ENCODE results near the gene SLC25A25. TPM values are rescaled to one million over a fixed set of nuclear protein-coding genes. Genes with fewer than 3 reads are reported as not detected.

Gene SLC25A25
- total and polyA plus RNA-seq, 9 of the 15 experiments (the other 6 are each of a cell fraction or from before 2014, with no cell fraction given): 0.07 to 35.9 (median 23.2) TPM

DNA sequence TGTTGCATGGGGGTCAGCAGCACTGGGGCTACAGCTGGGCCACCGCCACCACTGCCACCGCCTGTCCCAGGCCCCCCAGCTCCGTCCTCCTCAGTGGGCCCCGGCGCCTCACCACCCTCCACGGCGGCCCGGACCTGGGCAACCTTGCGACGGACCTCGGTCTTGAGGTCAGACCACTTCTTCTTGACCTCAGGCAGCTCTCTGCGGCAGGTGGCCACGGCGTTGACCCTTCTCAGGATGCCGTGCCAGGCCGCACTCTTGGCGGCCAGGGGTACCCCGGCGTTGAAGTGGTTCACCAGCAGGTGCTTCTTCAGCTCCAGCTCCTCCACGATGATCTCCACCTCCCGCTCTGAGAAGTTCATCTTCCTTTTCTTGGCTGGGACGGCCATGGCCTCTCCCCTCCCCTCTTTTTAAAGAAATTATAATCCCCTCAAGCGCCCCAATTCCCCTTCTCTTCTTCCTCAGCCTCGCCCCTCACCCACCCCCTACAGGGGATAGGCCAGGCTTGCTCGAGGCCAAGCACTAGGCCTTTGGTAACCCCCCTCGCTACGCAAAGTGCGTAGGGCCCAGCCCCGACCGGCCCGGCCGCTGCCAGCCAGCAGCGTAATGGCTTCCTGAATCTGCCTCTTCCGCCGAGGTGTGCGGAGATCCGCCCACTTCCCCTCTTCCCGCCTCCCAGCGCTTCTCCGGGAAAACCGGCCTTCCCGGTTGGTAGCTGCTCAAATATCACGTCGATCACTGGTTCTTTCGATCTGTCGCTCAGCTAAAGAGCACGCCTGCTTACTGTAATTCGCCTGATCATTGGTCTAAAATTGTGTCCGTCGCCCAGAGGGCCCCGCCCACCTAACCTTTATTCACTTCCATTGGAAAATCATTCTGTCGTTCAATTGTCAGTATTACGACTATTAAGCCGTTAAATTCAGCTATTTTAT, 1.1 kb upstream of the SLC25A25 start, which contains the start of gene NAIF1 (continued):
- TF ChIP-seq NFE2L1 (tag; IDR thresholded peaks at IDR 0.05; ENCODE audit: borderline replicate concordance, low read depth): no peak
- no peak for TF ChIP-seq ZFP91 (CRISPR knock-in tag; IDR thresholded peaks at IDR 0.05)
- TF ChIP-seq NONO (IDR thresholded peaks at IDR 0.05; ENCODE audit: low read depth in 2 of 2, low read length in 1 of 2): no peak
- 0 out of 2 replicates have a peak, but pooled peaks have one; percentile 2 for TF ChIP-seq NR2C2 (CRISPR knock-in tag; IDR thresholded peaks at IDR 0.05)
- TF ChIP-seq NR2C2 (tag; IDR thresholded peaks at IDR 0.05): no peak
- TF ChIP-seq, protein P1, sequence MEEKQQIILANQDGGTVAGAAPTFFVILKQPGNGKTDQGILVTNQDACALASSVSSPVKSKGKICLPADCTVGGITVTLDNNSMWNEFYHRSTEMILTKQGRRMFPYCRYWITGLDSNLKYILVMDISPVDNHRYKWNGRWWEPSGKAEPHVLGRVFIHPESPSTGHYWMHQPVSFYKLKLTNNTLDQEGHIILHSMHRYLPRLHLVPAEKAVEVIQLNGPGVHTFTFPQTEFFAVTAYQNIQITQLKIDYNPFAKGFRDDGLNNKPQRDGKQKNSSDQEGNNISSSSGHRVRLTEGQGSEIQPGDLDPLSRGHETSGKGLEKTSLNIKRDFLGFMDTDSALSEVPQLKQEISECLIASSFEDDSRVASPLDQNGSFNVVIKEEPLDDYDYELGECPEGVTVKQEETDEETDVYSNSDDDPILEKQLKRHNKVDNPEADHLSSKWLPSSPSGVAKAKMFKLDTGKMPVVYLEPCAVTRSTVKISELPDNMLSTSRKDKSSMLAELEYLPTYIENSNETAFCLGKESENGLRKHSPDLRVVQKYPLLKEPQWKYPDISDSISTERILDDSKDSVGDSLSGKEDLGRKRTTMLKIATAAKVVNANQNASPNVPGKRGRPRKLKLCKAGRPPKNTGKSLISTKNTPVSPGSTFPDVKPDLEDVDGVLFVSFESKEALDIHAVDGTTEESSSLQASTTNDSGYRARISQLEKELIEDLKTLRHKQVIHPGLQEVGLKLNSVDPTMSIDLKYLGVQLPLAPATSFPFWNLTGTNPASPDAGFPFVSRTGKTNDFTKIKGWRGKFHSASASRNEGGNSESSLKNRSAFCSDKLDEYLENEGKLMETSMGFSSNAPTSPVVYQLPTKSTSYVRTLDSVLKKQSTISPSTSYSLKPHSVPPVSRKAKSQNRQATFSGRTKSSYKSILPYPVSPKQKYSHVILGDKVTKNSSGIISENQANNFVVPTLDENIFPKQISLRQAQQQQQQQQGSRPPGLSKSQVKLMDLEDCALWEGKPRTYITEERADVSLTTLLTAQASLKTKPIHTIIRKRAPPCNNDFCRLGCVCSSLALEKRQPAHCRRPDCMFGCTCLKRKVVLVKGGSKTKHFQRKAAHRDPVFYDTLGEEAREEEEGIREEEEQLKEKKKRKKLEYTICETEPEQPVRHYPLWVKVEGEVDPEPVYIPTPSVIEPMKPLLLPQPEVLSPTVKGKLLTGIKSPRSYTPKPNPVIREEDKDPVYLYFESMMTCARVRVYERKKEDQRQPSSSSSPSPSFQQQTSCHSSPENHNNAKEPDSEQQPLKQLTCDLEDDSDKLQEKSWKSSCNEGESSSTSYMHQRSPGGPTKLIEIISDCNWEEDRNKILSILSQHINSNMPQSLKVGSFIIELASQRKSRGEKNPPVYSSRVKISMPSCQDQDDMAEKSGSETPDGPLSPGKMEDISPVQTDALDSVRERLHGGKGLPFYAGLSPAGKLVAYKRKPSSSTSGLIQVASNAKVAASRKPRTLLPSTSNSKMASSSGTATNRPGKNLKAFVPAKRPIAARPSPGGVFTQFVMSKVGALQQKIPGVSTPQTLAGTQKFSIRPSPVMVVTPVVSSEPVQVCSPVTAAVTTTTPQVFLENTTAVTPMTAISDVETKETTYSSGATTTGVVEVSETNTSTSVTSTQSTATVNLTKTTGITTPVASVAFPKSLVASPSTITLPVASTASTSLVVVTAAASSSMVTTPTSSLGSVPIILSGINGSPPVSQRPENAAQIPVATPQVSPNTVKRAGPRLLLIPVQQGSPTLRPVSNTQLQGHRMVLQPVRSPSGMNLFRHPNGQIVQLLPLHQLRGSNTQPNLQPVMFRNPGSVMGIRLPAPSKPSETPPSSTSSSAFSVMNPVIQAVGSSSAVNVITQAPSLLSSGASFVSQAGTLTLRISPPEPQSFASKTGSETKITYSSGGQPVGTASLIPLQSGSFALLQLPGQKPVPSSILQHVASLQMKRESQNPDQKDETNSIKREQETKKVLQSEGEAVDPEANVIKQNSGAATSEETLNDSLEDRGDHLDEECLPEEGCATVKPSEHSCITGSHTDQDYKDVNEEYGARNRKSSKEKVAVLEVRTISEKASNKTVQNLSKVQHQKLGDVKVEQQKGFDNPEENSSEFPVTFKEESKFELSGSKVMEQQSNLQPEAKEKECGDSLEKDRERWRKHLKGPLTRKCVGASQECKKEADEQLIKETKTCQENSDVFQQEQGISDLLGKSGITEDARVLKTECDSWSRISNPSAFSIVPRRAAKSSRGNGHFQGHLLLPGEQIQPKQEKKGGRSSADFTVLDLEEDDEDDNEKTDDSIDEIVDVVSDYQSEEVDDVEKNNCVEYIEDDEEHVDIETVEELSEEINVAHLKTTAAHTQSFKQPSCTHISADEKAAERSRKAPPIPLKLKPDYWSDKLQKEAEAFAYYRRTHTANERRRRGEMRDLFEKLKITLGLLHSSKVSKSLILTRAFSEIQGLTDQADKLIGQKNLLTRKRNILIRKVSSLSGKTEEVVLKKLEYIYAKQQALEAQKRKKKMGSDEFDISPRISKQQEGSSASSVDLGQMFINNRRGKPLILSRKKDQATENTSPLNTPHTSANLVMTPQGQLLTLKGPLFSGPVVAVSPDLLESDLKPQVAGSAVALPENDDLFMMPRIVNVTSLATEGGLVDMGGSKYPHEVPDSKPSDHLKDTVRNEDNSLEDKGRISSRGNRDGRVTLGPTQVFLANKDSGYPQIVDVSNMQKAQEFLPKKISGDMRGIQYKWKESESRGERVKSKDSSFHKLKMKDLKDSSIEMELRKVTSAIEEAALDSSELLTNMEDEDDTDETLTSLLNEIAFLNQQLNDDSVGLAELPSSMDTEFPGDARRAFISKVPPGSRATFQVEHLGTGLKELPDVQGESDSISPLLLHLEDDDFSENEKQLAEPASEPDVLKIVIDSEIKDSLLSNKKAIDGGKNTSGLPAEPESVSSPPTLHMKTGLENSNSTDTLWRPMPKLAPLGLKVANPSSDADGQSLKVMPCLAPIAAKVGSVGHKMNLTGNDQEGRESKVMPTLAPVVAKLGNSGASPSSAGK (IDR thresholded peaks at IDR 0.05): no peak
- no peak for TF ChIP-seq ZNF347 (CRISPR knock-in tag; IDR thresholded peaks at IDR 0.05; ENCODE audit: low read depth)
- TF ChIP-seq ZSCAN29 (IDR thresholded peaks at IDR 0.05): no peak
- TF ChIP-seq NCOA6 (IDR thresholded peaks at IDR 0.05): no peak
- TF ChIP-seq ZKSCAN1 (IDR thresholded peaks at IDR 0.05; ENCODE audit: low read depth, low read length): no peak
- TF ChIP-seq ZNF124 (CRISPR knock-in tag; IDR thresholded peaks at IDR 0.05): no peak
- TF ChIP-seq EGR1 (conservative IDR thresholded peaks at IDR 0.05): peak; percentile 63
- TF ChIP-seq, protein P2, sequence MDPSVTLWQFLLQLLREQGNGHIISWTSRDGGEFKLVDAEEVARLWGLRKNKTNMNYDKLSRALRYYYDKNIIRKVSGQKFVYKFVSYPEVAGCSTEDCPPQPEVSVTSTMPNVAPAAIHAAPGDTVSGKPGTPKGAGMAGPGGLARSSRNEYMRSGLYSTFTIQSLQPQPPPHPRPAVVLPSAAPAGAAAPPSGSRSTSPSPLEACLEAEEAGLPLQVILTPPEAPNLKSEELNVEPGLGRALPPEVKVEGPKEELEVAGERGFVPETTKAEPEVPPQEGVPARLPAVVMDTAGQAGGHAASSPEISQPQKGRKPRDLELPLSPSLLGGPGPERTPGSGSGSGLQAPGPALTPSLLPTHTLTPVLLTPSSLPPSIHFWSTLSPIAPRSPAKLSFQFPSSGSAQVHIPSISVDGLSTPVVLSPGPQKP (CRISPR knock-in tag; IDR thresholded peaks at IDR 0.05): no peak
